DMS114 treated with DMSO at 0.1 percent for 48 hours (cell line): Measurements from ENCODE around the gene WDR93.

ENCODE experiments used
- DNase-seq: peaks from one replicate; lab custom pipeline; 2025; ENCODE audit not compliant: unreplicated experiment; lab: John Stamatoyannopoulos, UW

Gene WDR93

DNA sequence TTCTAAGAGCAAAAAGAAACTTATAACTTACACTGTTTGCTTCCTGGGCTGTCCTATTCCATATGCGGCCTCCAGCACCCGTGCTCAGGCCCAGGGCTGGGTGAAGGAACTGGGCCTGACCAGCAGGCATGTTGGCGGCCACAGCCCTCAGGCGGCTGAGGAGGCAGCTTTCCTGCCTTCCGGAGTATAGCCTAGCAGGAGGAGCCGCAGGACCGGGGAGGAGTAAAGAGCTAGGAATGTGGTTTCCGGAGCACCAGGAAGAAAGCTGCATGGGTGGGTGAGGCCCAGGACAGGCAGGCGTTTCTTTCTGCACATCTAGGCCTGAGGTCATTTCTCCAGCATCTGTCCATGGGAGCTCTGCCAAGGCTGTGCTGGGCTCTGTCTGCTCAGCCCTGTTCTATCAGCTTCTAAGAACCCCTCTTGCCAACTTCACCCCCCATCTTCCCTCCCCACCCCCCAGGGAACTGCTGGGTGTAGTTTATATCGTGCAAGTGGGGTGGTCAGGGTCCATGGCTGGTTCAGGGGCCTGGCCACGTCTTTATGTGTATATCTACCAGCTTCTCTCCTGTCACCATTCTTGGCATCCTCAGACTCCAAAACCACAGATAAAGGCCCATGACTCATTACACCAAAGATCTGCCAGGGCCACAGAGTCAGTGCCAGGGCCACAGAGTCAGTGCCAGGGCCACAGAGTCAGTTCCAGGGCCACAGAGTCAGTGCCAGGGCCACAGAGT is 27.6 kb upstream of the WDR93 start:
- no peak for DNase-seq

DNA sequence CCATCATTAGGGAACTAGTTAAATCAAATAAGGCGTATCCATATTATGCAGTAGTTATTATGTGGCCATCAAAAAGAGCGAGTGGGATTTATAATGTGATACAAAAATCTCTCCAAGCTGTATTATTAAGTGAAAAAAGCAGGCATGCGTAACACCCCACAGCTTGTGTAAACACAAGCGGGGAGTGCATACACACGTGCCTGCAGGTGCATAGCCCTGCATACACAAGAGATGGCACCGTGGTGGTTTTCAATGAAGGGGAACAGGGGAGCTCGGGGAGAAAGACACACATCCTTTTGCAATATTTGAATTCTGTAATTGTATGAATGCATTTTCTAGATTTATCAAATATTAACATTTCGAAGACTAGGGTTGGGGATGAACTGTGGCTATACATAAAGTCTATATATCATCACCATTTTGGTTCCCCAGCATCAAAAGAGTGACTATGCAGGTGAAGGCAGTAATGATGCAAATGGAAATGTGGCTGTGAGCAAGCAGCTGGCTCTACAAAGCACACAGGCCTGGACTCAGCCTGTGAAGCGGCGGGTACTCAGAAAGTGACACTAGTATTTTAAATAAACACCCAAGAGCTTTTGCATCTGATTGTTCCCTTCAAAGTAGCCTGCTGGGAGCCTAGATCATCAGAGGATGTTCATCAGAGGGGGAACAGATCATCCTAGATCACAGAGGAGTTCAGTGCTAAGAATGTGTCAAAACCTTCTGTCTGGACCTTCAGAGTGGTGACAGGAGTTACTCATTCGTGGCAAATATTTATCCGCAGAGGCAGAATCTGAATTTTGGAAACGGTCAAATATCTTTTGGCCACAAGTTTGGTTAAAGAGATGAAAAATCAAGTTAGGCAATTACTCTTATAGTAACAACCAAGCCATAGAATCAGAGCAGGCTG is 25.9 kb upstream of the WDR93 start:
- no peak for DNase-seq

- no peak for DNase-seq
Observed at GRCh38 chr15:89665449-89666181, 25.0 kb upstream of the WDR93 start.

DNA sequence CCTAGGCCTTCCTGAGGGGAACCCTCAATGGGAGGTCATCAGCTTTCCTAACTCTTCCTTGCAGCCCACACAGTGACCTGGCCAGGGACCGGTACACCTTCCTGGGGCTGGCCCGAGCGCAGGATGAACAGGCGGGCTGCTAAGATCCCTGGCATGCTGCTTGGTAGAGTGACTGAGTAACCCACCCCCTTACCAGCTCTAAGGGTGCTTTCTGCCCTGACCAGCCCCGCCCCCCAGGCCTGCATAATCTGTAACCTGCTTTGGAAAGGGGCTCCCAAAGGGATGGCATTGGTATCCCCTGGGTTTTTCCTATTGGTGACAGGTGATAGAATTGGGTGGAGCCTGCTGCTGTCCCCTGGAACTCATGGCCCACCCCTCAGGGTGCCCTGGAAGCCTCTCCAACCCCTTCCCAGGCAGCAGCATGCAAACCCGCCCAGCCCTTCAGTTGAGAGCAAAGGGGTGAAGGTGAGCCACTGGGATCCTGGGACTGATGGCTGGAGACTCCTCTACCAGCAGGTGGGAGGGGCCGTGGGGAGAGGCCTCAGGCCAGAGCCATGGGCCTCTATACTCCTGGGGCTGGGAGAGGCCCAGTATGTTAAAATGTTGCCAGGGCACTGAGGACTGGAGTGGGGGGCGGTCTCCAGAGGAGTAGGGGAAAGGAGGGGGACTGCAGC is 24.3 kb upstream of the WDR93 start:
- no peak for DNase-seq

- no peak for DNase-seq
Observed at GRCh38 chr15:89666858-89667705, 23.5 kb upstream of the WDR93 start.

GRCh38 chr15:89667706-89667960 is 23.0 kb upstream of the WDR93 start:
- DNase-seq = no peak

DNA sequence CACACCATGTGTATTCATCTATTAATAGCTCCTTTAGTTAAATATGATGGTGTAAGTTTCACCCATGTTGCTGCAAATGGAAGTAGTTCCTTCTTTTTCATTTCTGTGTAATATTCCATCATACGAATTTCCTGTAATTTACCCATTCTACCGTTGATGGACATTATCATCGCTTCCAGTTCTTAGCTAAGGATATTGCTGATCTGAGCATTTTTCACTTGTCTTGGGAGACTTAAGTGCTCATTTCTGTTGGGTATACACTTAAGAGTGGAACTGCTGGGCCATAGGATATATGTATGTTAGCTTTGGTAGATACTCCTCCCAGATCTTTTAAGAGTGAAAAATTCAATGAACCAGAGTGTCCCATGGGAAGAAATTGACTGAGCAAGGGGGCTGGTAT is 22.4 kb upstream of the WDR93 start:
- no peak for DNase-seq

DNA sequence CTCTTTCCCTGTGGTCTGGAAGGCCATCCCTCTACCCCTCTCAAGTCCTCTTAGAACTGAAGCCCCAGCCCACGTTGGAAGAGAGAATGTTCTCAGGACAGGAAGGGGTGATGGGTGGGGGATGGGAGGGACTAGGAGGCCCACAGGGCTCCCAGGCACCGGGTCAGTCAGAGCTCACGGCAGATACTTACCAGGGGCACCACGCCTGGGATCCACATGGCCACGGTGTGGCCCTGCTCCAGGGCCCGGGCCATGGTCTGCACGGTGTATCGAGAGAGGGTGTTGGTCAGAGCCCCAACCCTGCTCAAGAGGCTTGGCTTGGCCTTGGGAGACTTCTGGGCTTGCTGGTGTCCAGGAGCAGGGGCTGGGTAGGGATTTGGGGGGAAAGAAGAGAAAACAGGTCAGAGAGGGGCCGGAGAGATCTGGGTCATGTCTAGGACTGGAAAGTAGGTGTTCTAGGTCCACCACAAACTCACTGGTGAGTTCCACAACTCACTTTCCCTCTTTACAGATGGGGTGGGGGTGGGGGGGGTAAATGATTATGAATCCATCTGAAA is 21.2 kb upstream of the WDR93 start:
- no peak for DNase-seq

DNA sequence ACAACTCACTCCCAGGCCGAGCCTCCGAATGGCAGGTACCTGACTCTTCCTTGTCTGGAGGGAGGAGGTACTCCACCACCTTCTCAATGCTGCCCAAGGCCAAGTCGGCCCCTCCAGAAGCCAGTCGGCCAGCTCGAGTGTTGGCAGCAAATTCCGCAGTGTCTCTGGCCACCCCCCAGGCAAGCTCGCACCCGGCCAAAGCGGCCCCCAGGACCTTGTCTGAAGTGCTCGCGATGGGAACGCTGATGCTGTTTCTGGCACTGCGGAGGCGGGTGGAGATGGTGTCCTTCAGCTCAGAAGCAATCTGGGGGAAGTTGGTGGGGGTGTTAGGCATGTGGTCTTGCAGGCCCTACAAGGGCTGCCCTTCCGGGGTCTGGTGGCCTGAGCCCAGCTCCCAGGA is 20.7 kb upstream of the WDR93 start:
- DNase-seq = no peak

DNA sequence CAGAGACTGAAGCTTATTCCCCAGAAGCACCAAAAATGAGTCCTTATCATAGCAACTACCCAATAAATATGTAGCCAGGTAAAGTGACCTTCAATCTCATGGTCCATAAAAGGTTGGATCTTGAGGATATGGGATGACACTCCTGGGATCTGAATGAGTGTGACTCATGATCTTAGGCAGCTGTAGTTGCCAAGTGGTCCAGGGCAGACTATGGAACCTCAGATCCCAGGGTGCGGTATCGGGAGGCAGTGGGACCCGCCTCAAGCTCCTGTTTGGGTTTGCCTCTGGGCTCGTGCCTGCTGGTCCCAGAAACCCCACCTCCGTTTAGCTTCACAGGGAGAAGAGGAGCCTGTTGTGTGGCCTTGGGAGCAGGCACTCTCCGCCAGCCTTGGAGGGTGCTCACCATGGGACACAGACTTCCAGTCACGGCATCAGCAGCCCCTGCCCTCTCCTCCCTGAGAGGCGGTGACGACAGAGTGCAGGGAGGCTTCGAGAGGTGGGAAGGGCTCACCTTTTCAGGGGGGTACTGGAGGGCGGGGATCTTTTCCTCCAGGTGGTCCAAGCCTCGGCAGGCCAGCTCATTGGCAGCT is 19.5 kb upstream of the WDR93 start:
- DNase-seq = no peak

DNA sequence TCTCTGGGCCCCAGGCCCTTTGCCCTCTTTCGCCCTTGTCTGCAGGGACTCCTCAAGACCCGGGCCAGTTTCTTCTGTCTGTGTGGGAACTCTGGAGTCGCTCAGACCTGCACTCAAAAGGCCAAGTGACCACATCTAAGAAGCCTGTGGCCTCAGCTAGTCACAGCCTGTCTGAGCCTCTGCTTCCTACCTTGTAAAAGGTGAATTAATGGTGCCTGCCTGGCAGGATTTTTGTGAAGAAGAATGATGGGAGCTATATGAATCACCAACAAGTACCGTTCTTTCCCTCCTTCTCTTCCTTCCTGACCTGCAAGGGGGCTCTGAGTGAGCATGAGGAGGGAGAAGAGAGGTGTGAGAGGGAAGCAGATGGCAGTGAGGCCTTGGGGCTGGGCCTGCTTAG is 18.9 kb upstream of the WDR93 start:
- DNase-seq = no peak

GRCh38 chr15:89672221-89673164 is 18.1 kb upstream of the WDR93 start:
- DNase-seq = no peak

DNA sequence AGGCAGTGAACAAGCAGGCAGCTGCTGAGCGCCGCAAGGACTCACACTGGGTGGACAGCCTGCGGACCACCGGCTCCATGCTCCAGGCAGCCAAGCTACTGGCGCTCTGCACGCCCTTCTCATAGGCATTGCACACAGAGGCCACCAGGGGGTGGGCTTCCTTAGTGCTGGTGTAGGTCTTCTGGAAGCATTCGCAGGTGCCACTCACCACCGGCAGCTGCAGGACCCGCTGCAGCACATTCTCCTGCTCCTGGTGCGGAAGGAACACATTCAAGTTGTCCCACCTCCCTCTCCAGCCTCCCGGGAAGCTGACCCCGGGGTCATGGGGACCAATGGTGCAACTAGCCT is 17.5 kb upstream of the WDR93 start:
- DNase-seq = no peak

- DNase-seq = no peak
Observed at GRCh38 chr15:89674526-89674925, 16.1 kb upstream of the WDR93 start.

GRCh38 chr15:89675606-89676005 is 15.0 kb upstream of the WDR93 start:
- no peak for DNase-seq

DNA sequence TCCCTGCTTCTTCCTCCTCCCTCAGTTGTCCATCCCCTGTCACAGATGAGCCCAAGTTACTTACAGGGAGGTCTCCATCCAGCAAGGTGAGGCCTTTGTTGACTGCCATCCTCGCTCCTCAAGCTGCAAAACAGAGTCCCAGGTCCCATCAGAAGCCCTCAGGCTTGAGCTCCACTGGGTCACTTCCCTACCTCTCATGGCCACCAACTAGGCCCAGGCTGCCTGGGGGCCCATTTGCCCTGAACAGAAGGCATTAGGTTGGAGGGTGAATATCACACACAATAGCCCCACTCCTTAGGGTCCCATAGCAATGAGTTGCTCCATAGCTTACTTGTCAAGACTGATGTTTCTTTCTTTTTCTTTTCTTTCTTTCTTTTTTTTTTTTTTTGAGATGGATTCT is 13.2 kb upstream of the WDR93 start:
- no peak for DNase-seq

DNA sequence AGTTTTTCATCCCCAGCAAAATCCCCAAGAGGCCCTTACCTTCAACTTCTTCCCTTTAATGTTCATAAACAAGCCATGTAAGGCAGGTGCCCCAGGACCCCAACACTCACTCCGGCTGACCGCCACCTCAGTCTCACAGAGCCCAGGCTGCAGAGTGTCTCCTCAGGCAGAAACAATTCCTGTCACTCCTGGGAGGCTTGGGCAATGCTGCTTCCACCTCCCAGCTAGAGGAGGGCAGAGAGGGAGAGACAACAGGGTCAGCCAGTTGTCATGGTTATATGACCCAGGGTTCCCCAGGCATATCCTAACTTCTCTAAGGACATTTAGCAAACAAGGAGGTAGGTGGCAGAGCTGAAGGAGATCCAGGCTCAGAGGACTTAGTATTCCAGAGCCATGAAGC is 11.4 kb upstream of the WDR93 start, which contains the start of gene PLIN1:
PLIN1 (minus strand) TSS at position 156 of the 400 bp plus-strand sequence. CDS start 1,878 bp downstream, outside the sequence.
- no peak for DNase-seq

DNA sequence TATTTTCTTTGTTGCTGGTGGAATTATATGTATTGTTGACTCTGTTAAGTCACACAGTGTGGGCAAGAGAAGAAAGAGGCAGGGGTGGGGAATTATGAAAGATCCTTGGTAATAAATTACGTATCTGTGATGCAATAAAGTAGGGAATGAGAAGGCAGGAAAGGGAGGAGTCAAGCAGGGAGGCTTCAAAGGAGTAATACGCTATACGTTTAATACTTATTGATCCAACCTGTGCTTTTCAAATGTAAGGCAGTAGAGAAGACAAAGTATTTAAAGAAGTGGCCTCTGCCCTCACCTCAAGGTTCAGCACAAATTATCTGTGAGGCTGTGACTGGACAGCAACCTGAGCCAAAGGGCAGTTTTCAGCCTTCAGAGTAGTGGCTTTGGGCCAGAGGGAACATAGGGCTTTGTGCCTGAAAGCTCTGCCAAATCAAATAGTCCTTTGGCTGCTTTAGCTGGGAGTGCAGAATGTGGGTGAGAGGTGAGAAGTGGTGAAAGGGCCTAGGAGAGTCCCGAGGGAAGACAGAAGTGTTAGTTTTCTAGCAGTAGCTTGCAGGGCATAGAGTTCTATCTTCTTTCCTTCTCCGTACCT is 10.2 kb upstream of the WDR93 start:
- DNase-seq = no peak
